Activated naive CD4-positive, alpha-beta T cell treated with anti-CD3 and anti-CD28 coated beads, Interleukin-2, amount 10 ng/mL, durations not matched to agents 7 days and 5 days (primary cell): ENCODE results near the gene SDK1.
"Not testable (repeated sequence)": the region's sequence is repeated elsewhere in the genome, so short reads cannot be mapped to it uniquely, and the experiment has no call there.

Source experiments
- CTCF ChIA-PET: fragments of 350-600 bp; sonication (Branson Sonifier 250); formaldehyde crosslinking; loops from one replicate; lab custom pipeline; 2021; ENCODE audit warnings: antibody characterized with exemption; lab: Charles Lee
- DNase-seq: peaks from one replicate; pipeline ENCODE4 v3.0.0-alpha.2; 2020
- H3K27ac Mint-ChIP-seq: one replicate; pipeline ENCODE4 v1.8.0; 2021; ENCODE audit warnings: mild to moderate bottlenecking, moderate library complexity, mixed read lengths
- H3K27me3 Mint-ChIP-seq: one replicate; pipeline ENCODE4 v1.8.0; 2021; ENCODE audit warnings: mild to moderate bottlenecking, mixed read lengths
- H3K36me3 Mint-ChIP-seq: one replicate; pipeline ENCODE4 v1.8.0; 2021; ENCODE audit warnings: mixed read lengths
- H3K4me1 Mint-ChIP-seq: one replicate; pipeline ENCODE4 v1.8.0; 2021; ENCODE audit warnings: mixed read lengths
- H3K4me3 Mint-ChIP-seq: one replicate; pipeline ENCODE4 v1.8.0; 2021; ENCODE audit warnings: mild to moderate bottlenecking, moderate library complexity, mixed read lengths
- H3K9me3 Mint-ChIP-seq: one replicate; pipeline ENCODE4 v1.8.0; 2021; ENCODE audit warnings: mixed read lengths

The SDK1 gene

GRCh38 chr7:3579638-3580219, 278.7 kb downstream of the SDK1 start:
- Mint-ChIP-seq H3K27me3 (no peaks in the 10 kb centered on the region), H3K36me3 (no peaks in the 10 kb centered on the region), H3K27ac (no peak overlapping the region), H3K9me3 (peaks cover 15% of the 10 kb centered on the region), H3K4me3 (no peak overlapping the region), H3K4me1 (no peaks in the 10 kb centered on the region)
- CTCF ChIA-PET = no interaction called here
- no peak for DNase-seq

GRCh38 chr7:3582145-3582544, 281.1 kb downstream of the SDK1 start:
- DNase-seq = not testable (repeated sequence)

GRCh38 chr7:3585826-3586225, 284.8 kb downstream of the SDK1 start:
- CTCF ChIA-PET = no interaction called here
- Mint-ChIP-seq H3K4me3 (no peak overlapping the region), H3K27ac (no peak overlapping the region), H3K27me3 (no peaks in the 10 kb centered on the region), H3K36me3 (no peaks in the 10 kb centered on the region), H3K4me1 (no peaks in the 10 kb centered on the region), H3K9me3 (no peaks in the 10 kb centered on the region)
- DNase-seq = no peak

More at GRCh38 chr7:3582145-3582544, 281.1 kb downstream of the SDK1 start:
- H3K27me3 Mint-ChIP-seq, H3K27ac Mint-ChIP-seq, H3K36me3 Mint-ChIP-seq, CTCF ChIA-PET, H3K4me1 Mint-ChIP-seq, H3K4me3 Mint-ChIP-seq: not testable (repeated sequence)
- peaks cover 15% of the 10 kb centered on the region for H3K9me3 Mint-ChIP-seq

- Mint-ChIP-seq H3K9me3 (no peaks in the 10 kb centered on the region), H3K4me3 (no peak overlapping the region), H3K4me1 (no peaks in the 10 kb centered on the region), H3K27ac (no peak overlapping the region), H3K27me3 (no peaks in the 10 kb centered on the region), H3K36me3 (no peaks in the 10 kb centered on the region)
- DNase-seq = no peak
- CTCF ChIA-PET = interaction anchor here (1.0 kb wide), 1 partner anchor 12 kb away, joined by 3 read pairs; no protein-coding TSS in a partner anchor
Observed at GRCh38 chr7:3588341-3588740, 287.3 kb downstream of the SDK1 start.

- Mint-ChIP-seq H3K4me3 (no peak overlapping the region), H3K4me1 (no peaks in the 10 kb centered on the region), H3K27ac (no peak overlapping the region), H3K9me3 (no peaks in the 10 kb centered on the region), H3K36me3 (no peaks in the 10 kb centered on the region), H3K27me3 (no peaks in the 10 kb centered on the region)
- CTCF ChIA-PET = no interaction called here
- no peak for DNase-seq
Observed at GRCh38 chr7:3589752-3590151, 288.7 kb downstream of the SDK1 start.

GRCh38 chr7:3591219-3591618, 290.2 kb downstream of the SDK1 start:
- Mint-ChIP-seq H3K27ac (no peak overlapping the region), H3K27me3 (no peaks in the 10 kb centered on the region), H3K36me3 (no peaks in the 10 kb centered on the region), H3K9me3 (no peaks in the 10 kb centered on the region), H3K4me3 (no peak overlapping the region), H3K4me1 (no peaks in the 10 kb centered on the region)
- CTCF ChIA-PET = no interaction called here
- DNase-seq = no peak

- CTCF ChIA-PET = no interaction called here
- no peaks in the 10 kb centered on the region for H3K36me3 Mint-ChIP-seq
- no peaks in the 10 kb centered on the region for H3K9me3 Mint-ChIP-seq
- no peaks in the 10 kb centered on the region for H3K4me1 Mint-ChIP-seq
- H3K27ac Mint-ChIP-seq = no peak overlapping the region
- no peak for DNase-seq
- H3K4me3 Mint-ChIP-seq = no peak overlapping the region
- H3K27me3 Mint-ChIP-seq = no peaks in the 10 kb centered on the region
Observed at GRCh38 chr7:3591944-3592343, 290.9 kb downstream of the SDK1 start.

GRCh38 chr7:3592401-3593134, 291.5 kb downstream of the SDK1 start:
- no peaks in the 10 kb centered on the region for H3K27me3 Mint-ChIP-seq
- no peaks in the 10 kb centered on the region for H3K4me1 Mint-ChIP-seq
- H3K4me3 Mint-ChIP-seq = no peak overlapping the region
- no peaks in the 10 kb centered on the region for H3K36me3 Mint-ChIP-seq
- H3K9me3 Mint-ChIP-seq = no peaks in the 10 kb centered on the region
- no peak overlapping the region for H3K27ac Mint-ChIP-seq
- DNase-seq = no peak
- CTCF ChIA-PET = interaction anchor here (1.1 kb wide), 1 partner anchor 81 kb away, joined by 3 read pairs; no protein-coding TSS in a partner anchor

- H3K9me3 Mint-ChIP-seq = no peaks in the 10 kb centered on the region
- H3K27ac Mint-ChIP-seq = no peak overlapping the region
- H3K4me1 Mint-ChIP-seq = no peaks in the 10 kb centered on the region
- H3K27me3 Mint-ChIP-seq = no peaks in the 10 kb centered on the region
- DNase-seq = no peak
- H3K36me3 Mint-ChIP-seq = no peaks in the 10 kb centered on the region
- CTCF ChIA-PET = no interaction called here
- no peak overlapping the region for H3K4me3 Mint-ChIP-seq
Observed at GRCh38 chr7:3594901-3595300, 293.8 kb downstream of the SDK1 start.

- Mint-ChIP-seq H3K27me3 (no peaks in the 10 kb centered on the region), H3K4me3 (no peak overlapping the region), H3K36me3 (no peaks in the 10 kb centered on the region), H3K27ac (no peak overlapping the region), H3K9me3 (no peaks in the 10 kb centered on the region), H3K4me1 (no peaks in the 10 kb centered on the region)
- DNase-seq = no peak
- CTCF ChIA-PET = no interaction called here
Observed at GRCh38 chr7:3598854-3599253, 297.8 kb downstream of the SDK1 start.

- DNase-seq = no peak
- no peaks in the 10 kb centered on the region for H3K4me1 Mint-ChIP-seq
- CTCF ChIA-PET = no interaction called here
- no peak overlapping the region for H3K4me3 Mint-ChIP-seq
- H3K27me3 Mint-ChIP-seq = no peaks in the 10 kb centered on the region
- H3K36me3 Mint-ChIP-seq = no peaks in the 10 kb centered on the region
- no peak overlapping the region for H3K27ac Mint-ChIP-seq
- no peaks in the 10 kb centered on the region for H3K9me3 Mint-ChIP-seq
Observed at GRCh38 chr7:3605222-3605621, 304.2 kb downstream of the SDK1 start.

GRCh38 chr7:3606436-3606835, 305.4 kb downstream of the SDK1 start:
- Mint-ChIP-seq H3K4me1 (no peaks in the 10 kb centered on the region), H3K4me3 (no peak overlapping the region), H3K9me3 (no peaks in the 10 kb centered on the region), H3K27me3 (no peaks in the 10 kb centered on the region), H3K27ac (no peak overlapping the region), H3K36me3 (no peaks in the 10 kb centered on the region)
- CTCF ChIA-PET = no interaction called here
- DNase-seq = no peak

GRCh38 chr7:3607847-3608246, 306.8 kb downstream of the SDK1 start:
- DNase-seq = no peak
- no peaks in the 10 kb centered on the region for H3K36me3 Mint-ChIP-seq
- no peaks in the 10 kb centered on the region for H3K4me1 Mint-ChIP-seq
- H3K9me3 Mint-ChIP-seq = no peaks in the 10 kb centered on the region
- CTCF ChIA-PET = no interaction called here
- no peak overlapping the region for H3K4me3 Mint-ChIP-seq
- H3K27ac Mint-ChIP-seq = no peak overlapping the region
- H3K27me3 Mint-ChIP-seq = no peaks in the 10 kb centered on the region

- Mint-ChIP-seq H3K4me3 (no peak overlapping the region), H3K27me3 (no peaks in the 10 kb centered on the region), H3K9me3 (no peaks in the 10 kb centered on the region), H3K36me3 (no peaks in the 10 kb centered on the region), H3K27ac (no peak overlapping the region), H3K4me1 (no peaks in the 10 kb centered on the region)
- no peak for DNase-seq
- CTCF ChIA-PET = no interaction called here
Observed at GRCh38 chr7:3616306-3616705, 315.3 kb downstream of the SDK1 start.

- DNase-seq = no peak
- Mint-ChIP-seq H3K4me3 (no peak overlapping the region), H3K27ac (no peak overlapping the region), H3K36me3 (no peaks in the 10 kb centered on the region), H3K27me3 (peaks cover 3% of the 10 kb centered on the region), H3K4me1 (no peaks in the 10 kb centered on the region), H3K9me3 (peaks cover 9% of the 10 kb centered on the region)
- CTCF ChIA-PET = no interaction called here
Observed at GRCh38 chr7:3630081-3630480, 329.0 kb downstream of the SDK1 start.
